Mucosa of gallbladder (tissue), 1 donor: ENCODE measurements around the gene HLA-DQB1. TPM values are rescaled to one million over a fixed set of nuclear protein-coding genes. Genes with fewer than 3 reads are reported as not detected.
A peak's percentile ranks its signal among the peaks of the same experiment; 100 is the strongest.

Experiments used
- DNase-seq: peaks from one replicate; pipeline ENCODE4 v3.0.0-alpha.2; 2020; ENCODE audit warnings: low spot score
- total RNA-seq: library from RNA; stranded (reverse); gene quantifications from one replicate; pipeline ENCODE4 v1.2.1, GENCODE V29; 2021
- donor health status: DM: no; HTN: no; CAD: no.

HLA-DQB1 gene
- total RNA-seq, 1 donor from 2014 or later = 23.2 TPM

GRCh38 chr6:32627249-32627648, 39.2 kb downstream of the HLA-DQB1 start:
- no peak for DNase-seq

- no peak for DNase-seq
These were observed 41.3 kb downstream of the HLA-DQB1 start for GRCh38 chr6:32625137-32625536.

GRCh38 chr6:32624565-32624964, 41.9 kb downstream of the HLA-DQB1 start:
- DNase-seq = no peak

- DNase-seq = no peak
These were observed 42.8 kb downstream of the HLA-DQB1 start for GRCh38 chr6:32623693-32624092.

- DNase-seq = peak; percentile 24
These were observed 43.7 kb downstream of the HLA-DQB1 start for GRCh38 chr6:32622545-32623401.

GRCh38 chr6:32621372-32621771, 45.1 kb downstream of the HLA-DQB1 start:
- DNase-seq = no peak

GRCh38 chr6:32617751-32618150, 48.7 kb downstream of the HLA-DQB1 start:
- no peak for DNase-seq

GRCh38 chr6:32615885-32616532, 50.4 kb downstream of the HLA-DQB1 start:
- no peak for DNase-seq

- DNase-seq = no peak
These were observed 51.9 kb downstream of the HLA-DQB1 start for GRCh38 chr6:32614366-32615081.

- no peak for DNase-seq
These were observed 53.0 kb downstream of the HLA-DQB1 start for GRCh38 chr6:32613475-32613874.

- no peak for DNase-seq
These were observed 55.7 kb downstream of the HLA-DQB1 start for GRCh38 chr6:32610682-32611296.

GRCh38 chr6:32609731-32610640, 56.5 kb downstream of the HLA-DQB1 start:
- peak; percentile 81 for DNase-seq

Other genes starting within 250 kb of the HLA-DQB1 start
- 375 TPM for gene HLA-DRA, start 226.8 kb downstream of the HLA-DQB1 start, total RNA-seq
- gene HLA-DRB5, start 136.4 kb downstream of the HLA-DQB1 start, total RNA-seq = 48.0 TPM
- gene HLA-DRB1, start 76.8 kb downstream of the HLA-DQB1 start, total RNA-seq = 174 TPM
- gene HLA-DQA1, start 29.3 kb downstream of the HLA-DQB1 start, total RNA-seq = 38.8 TPM
- gene HLA-DQA2, start 74.7 kb upstream of the HLA-DQB1 start, total RNA-seq = 2.4 TPM
- 4.0 TPM for gene HLA-DQB2, start 96.9 kb upstream of the HLA-DQB1 start, total RNA-seq
- gene HLA-DOB, start 150.3 kb upstream of the HLA-DQB1 start, total RNA-seq = 0.69 TPM
- gene TAP2, start 172.1 kb upstream of the HLA-DQB1 start, total RNA-seq = 40.4 TPM
- gene PSMB8, start 177.4 kb upstream of the HLA-DQB1 start, total RNA-seq = 73.7 TPM
- gene TAP1, start 187.0 kb upstream of the HLA-DQB1 start, total RNA-seq = 41.3 TPM
- 31.2 TPM for gene PSMB9, start 187.5 kb upstream of the HLA-DQB1 start, total RNA-seq